ENCODE data around the gene NPLOC4.

DNA sequence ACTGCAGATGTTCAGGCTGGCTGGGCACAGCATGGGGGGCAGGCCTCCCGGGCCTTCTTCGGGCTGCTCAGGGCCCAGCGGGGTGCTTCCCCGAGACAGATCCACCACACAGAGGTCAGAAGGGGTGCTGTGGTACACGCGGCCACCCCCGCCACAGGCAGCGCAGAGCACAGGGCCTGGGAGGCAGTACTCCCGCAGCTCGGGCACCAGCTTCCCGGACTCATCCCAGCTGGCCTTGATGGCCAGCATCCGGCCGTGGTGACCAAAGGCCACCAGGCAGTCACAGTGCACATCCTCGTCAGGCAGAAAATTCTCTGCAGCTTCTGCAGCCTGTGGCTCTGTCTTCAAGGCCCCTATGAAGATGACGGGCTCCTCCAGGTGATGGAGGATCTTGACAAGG is 86.6 kb downstream of the NPLOC4 start:
- TF ChIP-seq CTCF (IDR thresholded peaks at IDR 0.05) = no peak
- TF ChIP-seq EZH2 (IDR thresholded peaks at IDR 0.05; ENCODE audit: borderline replicate concordance, insufficient read depth, low read depth, low read length, poor library complexity, severe bottlenecking) = no peak
